T47D (cell line): ENCODE measurements around the gene PPID.
"Not testable (repeated sequence)": the region's sequence is repeated elsewhere in the genome, so short reads cannot be mapped to it uniquely, and the experiment has no call there.

ENCODE experiments used
- DNase-seq, 2 experiments: peaks; one replicate each; pipeline versions ENCODE4 v3.0.0 to v3.0.0-alpha.2; 2011 to 2012; ENCODE audit warnings: low read depth in 1 of 2, low spot score in 1 of 2
- JUND ChIP-seq: IDR thresholded peaks from 2 replicates; pipeline ENCODE4 v1.6.1; 2012; ENCODE audit warnings: low read depth
- in situ Hi-C: cut with HindIII; loops from 2 replicates; pipeline ENCODE4 v1.10.0; 2016; ENCODE audit warnings: low sequenced_read_pairs, low pct_unique_long_range_greater_than_20kb

PPID gene

GRCh38 chr4:158671665-158671914 is 51.6 kb downstream of the PPID start, which contains the start of gene C4orf46:
Gene C4orf46, minus strand, starts transcription at chr4:158671887. Its CDS starts 86 bp downstream, at chr4:158671801.
- in situ Hi-C loops: no loop called here
- no peak for TF ChIP-seq JUND
- no peak for DNase-seq

GRCh38 chr4:158670975-158671664 is 52.1 kb downstream of the PPID start:
- DNase-seq: peak in 1 of 2 experiments; percentile 36
- in situ Hi-C loops: no loop called here
- no peak for TF ChIP-seq JUND

DNA sequence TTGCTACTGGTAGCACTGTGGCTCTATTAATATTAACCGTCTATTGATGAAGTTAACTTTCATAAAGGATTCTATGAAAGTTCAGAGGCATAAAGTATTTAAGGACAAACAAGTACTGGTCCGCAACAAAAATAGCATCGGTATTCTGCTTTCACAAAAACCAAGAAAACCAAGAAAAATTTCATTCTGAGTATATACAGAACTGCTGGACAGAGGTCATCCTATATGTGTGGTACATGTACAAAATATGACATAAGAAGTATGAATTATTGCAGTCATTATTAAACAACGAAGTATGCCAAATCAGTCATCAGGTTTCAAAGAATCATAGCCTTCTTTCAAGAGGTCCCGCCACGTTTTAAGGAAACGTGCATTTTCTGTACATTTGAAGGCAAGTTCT is 53.9 kb downstream of the PPID start:
- no peak for TF ChIP-seq JUND
- in situ Hi-C loops: no loop called here
- no peak for DNase-seq

- in situ Hi-C loops: no loop called here
These were observed 55.5 kb downstream of the PPID start for GRCh38 chr4:158667651-158668198.

DNA sequence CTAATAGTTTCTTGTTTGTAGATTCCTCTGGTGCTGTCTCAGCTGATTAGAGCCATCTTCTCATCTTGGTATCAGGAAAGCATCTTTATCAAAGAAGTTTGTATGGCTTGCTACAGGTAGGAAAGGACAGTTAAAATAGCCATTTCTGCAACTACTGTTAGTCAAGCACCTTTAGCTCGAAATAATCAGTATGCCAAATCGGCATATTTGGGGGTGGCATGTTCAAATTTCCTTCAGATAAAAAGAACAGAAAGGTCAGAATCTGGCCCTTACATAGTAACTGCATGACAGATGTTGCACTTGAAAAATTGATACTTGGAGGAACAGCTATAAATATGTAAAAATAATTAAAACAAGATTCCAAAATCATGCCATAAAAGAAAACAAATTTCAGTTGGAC is 56.3 kb downstream of the PPID start:
- TF ChIP-seq JUND: no peak
- no peak for DNase-seq
- in situ Hi-C loops: no loop called here

More at GRCh38 chr4:158667651-158668198, 55.5 kb downstream of the PPID start:
- TF ChIP-seq JUND: no peak
- DNase-seq: peak in 1 of 2 experiments; percentile 15

- in situ Hi-C loops: no loop called here
- TF ChIP-seq JUND: no peak
These were observed 58.4 kb downstream of the PPID start for GRCh38 chr4:158664806-158665205.

GRCh38 chr4:158663707-158664625 is 59.2 kb downstream of the PPID start:
- in situ Hi-C loops, DNase-seq: not testable (repeated sequence)

More at GRCh38 chr4:158664806-158665205, 58.4 kb downstream of the PPID start:
- DNase-seq: no peak

DNA sequence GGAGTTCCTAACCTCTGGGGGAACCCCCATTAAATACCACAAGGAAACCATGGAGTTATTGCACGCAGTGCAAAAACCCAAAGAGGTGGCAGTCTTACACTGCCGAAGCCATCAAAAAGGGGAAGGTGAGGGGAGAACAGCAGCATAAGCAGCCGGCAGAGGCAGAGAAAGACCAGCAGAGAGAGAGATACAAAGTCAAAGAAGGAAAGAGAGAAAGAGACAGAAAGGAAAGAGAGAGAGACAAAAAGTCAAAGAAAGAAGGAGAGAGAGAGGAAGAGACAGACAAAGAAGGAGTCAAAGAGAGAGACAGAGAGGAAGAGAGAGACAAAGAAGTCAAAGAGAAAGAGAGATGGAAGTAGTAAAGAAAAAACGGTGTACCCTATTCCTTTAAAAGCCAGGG is 59.9 kb downstream of the PPID start:
- in situ Hi-C loops, DNase-seq: not testable (repeated sequence)
